Measurements from ENCODE around the gene FAF1.

Gene FAF1

GRCh38 chr1:50505427-50505826 lies 454.6 kb downstream of the FAF1 start:
- H3K36me3 ChIP-seq (ENCODE audit: control insufficient read depth, low read length): peaks cover 6% of the 10 kb centered on the region
- no peak overlapping the region for H3K4me2 ChIP-seq (ENCODE audit: low read length)
- H4K20me1 ChIP-seq (ENCODE audit: control insufficient read depth, insufficient read depth, low read depth, low read length): no peaks in the 10 kb centered on the region
- no peaks in the 10 kb centered on the region for H3K27me3 ChIP-seq (ENCODE audit: control insufficient read depth, low read length)
- H3K4me3 ChIP-seq (ENCODE audit: low read length): no peak overlapping the region
- TF ChIP-seq EZH2phosphoT487 (IDR thresholded peaks at IDR 0.05; ENCODE audit: borderline replicate concordance, low read length): no peak
- no peak for TF ChIP-seq CTCF (IDR thresholded peaks at IDR 0.05; ENCODE audit: low read depth, low read length, poor library complexity, severe bottlenecking)
- peaks cover 9% of the 10 kb centered on the region for H3K4me1 ChIP-seq (ENCODE audit: control insufficient read depth, low read length)
- no peaks in the 10 kb centered on the region for H3K9me2 ChIP-seq (replicated peaks; ENCODE audit: control insufficient read depth, low read length)
- H3K9me3 ChIP-seq (ENCODE audit: control insufficient read depth, insufficient read depth, low read length): no peaks in the 10 kb centered on the region
- H3K79me2 ChIP-seq (ENCODE audit: control insufficient read depth, low read length): no peaks in the 10 kb centered on the region
- no peak overlapping the region for H3K27ac ChIP-seq (ENCODE audit: low read depth, low read length)
- no peaks in the 10 kb centered on the region for H3F3A ChIP-seq (ENCODE audit: control insufficient read depth, insufficient read depth)

- Histone ChIP-seq H3K27ac (ENCODE audit: low read depth, low read length) (no peak overlapping the region), H3K79me2 (ENCODE audit: control insufficient read depth, low read length) (no peaks in the 10 kb centered on the region), H3K4me2 (ENCODE audit: low read length) (no peak overlapping the region), H3K27me3 (ENCODE audit: control insufficient read depth, low read length) (no peaks in the 10 kb centered on the region), H3K4me1 (ENCODE audit: control insufficient read depth, low read length) (peaks cover 9% of the 10 kb centered on the region), H4K20me1 (ENCODE audit: control insufficient read depth, insufficient read depth, low read depth, low read length) (no peaks in the 10 kb centered on the region), H3F3A (ENCODE audit: control insufficient read depth, insufficient read depth) (no peaks in the 10 kb centered on the region), H3K9me3 (ENCODE audit: control insufficient read depth, insufficient read depth, low read length) (no peaks in the 10 kb centered on the region), H3K9me2 (replicated peaks; ENCODE audit: control insufficient read depth, low read length) (no peaks in the 10 kb centered on the region), H3K36me3 (ENCODE audit: control insufficient read depth, low read length) (peaks cover 6% of the 10 kb centered on the region), H3K4me3 (ENCODE audit: low read length) (no peak overlapping the region)
- TF ChIP-seq CTCF (IDR thresholded peaks at IDR 0.05; ENCODE audit: low read depth, low read length, poor library complexity, severe bottlenecking): no peak
- no peak for TF ChIP-seq EZH2phosphoT487 (IDR thresholded peaks at IDR 0.05; ENCODE audit: borderline replicate concordance, low read length)
These were observed 456.6 kb downstream of the FAF1 start for GRCh38 chr1:50503515-50503914.

- H3K9me2 ChIP-seq (replicated peaks; ENCODE audit: control insufficient read depth, low read length): no peaks in the 10 kb centered on the region
- H3K9me3 ChIP-seq (ENCODE audit: control insufficient read depth, insufficient read depth, low read length): no peaks in the 10 kb centered on the region
- H3K4me3 ChIP-seq (ENCODE audit: low read length): no peak overlapping the region
- peaks cover 6% of the 10 kb centered on the region for H3K36me3 ChIP-seq (ENCODE audit: control insufficient read depth, low read length)
- H3K4me2 ChIP-seq (ENCODE audit: low read length): no peak overlapping the region
- no peaks in the 10 kb centered on the region for H4K20me1 ChIP-seq (ENCODE audit: control insufficient read depth, insufficient read depth, low read depth, low read length)
- no peak for TF ChIP-seq CTCF (IDR thresholded peaks at IDR 0.05; ENCODE audit: low read depth, low read length, poor library complexity, severe bottlenecking)
- TF ChIP-seq EZH2phosphoT487 (IDR thresholded peaks at IDR 0.05; ENCODE audit: borderline replicate concordance, low read length): no peak
- no peaks in the 10 kb centered on the region for H3K79me2 ChIP-seq (ENCODE audit: control insufficient read depth, low read length)
- no peaks in the 10 kb centered on the region for H3K27me3 ChIP-seq (ENCODE audit: control insufficient read depth, low read length)
- no peaks in the 10 kb centered on the region for H3F3A ChIP-seq (ENCODE audit: control insufficient read depth, insufficient read depth)
- no peak overlapping the region for H3K27ac ChIP-seq (ENCODE audit: low read depth, low read length)
- H3K4me1 ChIP-seq (ENCODE audit: control insufficient read depth, low read length): peaks cover 9% of the 10 kb centered on the region
These were observed 457.9 kb downstream of the FAF1 start for GRCh38 chr1:50502147-50502546.

- no peaks in the 10 kb centered on the region for H3F3A ChIP-seq (ENCODE audit: control insufficient read depth, insufficient read depth)
- peaks cover 11% of the 10 kb centered on the region for H3K36me3 ChIP-seq (ENCODE audit: control insufficient read depth, low read length)
- no peaks in the 10 kb centered on the region for H4K20me1 ChIP-seq (ENCODE audit: control insufficient read depth, insufficient read depth, low read depth, low read length)
- TF ChIP-seq EZH2phosphoT487 (IDR thresholded peaks at IDR 0.05; ENCODE audit: borderline replicate concordance, low read length) (no peak), CTCF (IDR thresholded peaks at IDR 0.05; ENCODE audit: low read depth, low read length, poor library complexity, severe bottlenecking) (no peak)
- no peak overlapping the region for H3K4me2 ChIP-seq (ENCODE audit: low read length)
- peaks cover 2% of the 10 kb centered on the region for H3K4me1 ChIP-seq (ENCODE audit: control insufficient read depth, low read length)
- H3K9me3 ChIP-seq (ENCODE audit: control insufficient read depth, insufficient read depth, low read length): no peaks in the 10 kb centered on the region
- no peak overlapping the region for H3K27ac ChIP-seq (ENCODE audit: low read depth, low read length)
- H3K9me2 ChIP-seq (replicated peaks; ENCODE audit: control insufficient read depth, low read length): no peaks in the 10 kb centered on the region
- no peaks in the 10 kb centered on the region for H3K27me3 ChIP-seq (ENCODE audit: control insufficient read depth, low read length)
- H3K4me3 ChIP-seq (ENCODE audit: low read length): no peak overlapping the region
- H3K79me2 ChIP-seq (ENCODE audit: control insufficient read depth, low read length): no peaks in the 10 kb centered on the region
These were observed 463.1 kb downstream of the FAF1 start for GRCh38 chr1:50497007-50497406.

All from DOHH2 (cell line).